ENCODE results near the gene COG1. TPM values are rescaled to one million over a fixed set of nuclear protein-coding genes. Genes with fewer than 3 reads are reported as not detected.

COG1 gene
- total RNA-seq, 4 donors from 2014 or later: 54.2 to 126 (median 69.1) TPM

DNA sequence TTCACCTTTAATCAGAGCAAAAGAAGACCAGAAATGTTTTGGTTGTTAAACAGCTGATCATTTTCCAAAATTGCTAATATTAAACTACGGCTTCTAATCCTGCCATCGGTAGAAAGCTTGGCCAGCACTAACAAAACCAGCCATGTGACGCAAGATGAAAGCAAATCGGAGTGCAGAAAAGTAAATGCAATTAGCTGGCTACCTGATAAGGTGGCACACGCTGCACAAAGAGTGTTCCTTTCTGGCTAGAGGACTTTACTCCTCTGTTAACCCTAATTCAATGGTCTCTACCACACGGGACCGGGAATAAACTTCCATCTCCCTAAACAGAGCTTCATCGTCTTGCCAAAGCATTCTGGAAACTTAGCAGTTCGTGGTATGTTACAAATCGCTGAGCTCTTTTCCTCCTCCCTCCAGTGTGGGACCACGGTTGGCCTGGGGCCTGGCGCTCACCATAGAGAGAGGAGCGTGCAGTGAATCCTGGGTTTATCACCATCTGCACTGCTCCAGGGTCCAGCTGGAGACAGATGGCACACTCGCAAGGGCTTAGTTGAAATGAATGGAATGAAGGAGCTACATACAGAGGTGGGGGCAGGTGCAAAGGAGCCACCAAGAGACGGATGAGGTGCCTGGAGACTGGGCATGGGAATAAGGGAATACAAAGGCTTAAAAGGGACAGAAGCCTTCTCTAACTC is 10.1 kb upstream of the COG1 start:
- Histone ChIP-seq H3K36me3 (no peaks in the 10 kb centered on the region), H3K27ac (peak overlapping the region in 1 of 4 donors; percentile 41), H3K4me1 (peaks cover 0 to 20% (median 8%) of the 10 kb centered on the region in 4 donors), H3K9me3 (no peaks in the 10 kb centered on the region), H3K27me3 (peaks cover 14% of the 10 kb centered on the region), H3K4me3 (no peak overlapping the region)
- WGBS, 2 donors (ENCODE audit: low coverage in 1 of 2): 38 to 67% methylated on average over 1 to 15 of the region's 15 CpGs
- no peak for DNase-seq
- TF ChIP-seq, protein P1, sequence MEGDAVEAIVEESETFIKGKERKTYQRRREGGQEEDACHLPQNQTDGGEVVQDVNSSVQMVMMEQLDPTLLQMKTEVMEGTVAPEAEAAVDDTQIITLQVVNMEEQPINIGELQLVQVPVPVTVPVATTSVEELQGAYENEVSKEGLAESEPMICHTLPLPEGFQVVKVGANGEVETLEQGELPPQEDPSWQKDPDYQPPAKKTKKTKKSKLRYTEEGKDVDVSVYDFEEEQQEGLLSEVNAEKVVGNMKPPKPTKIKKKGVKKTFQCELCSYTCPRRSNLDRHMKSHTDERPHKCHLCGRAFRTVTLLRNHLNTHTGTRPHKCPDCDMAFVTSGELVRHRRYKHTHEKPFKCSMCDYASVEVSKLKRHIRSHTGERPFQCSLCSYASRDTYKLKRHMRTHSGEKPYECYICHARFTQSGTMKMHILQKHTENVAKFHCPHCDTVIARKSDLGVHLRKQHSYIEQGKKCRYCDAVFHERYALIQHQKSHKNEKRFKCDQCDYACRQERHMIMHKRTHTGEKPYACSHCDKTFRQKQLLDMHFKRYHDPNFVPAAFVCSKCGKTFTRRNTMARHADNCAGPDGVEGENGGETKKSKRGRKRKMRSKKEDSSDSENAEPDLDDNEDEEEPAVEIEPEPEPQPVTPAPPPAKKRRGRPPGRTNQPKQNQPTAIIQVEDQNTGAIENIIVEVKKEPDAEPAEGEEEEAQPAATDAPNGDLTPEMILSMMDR (IDR thresholded peaks at IDR 0.05): no peak
- TF ChIP-seq EP300 (IDR thresholded peaks at IDR 0.05; ENCODE audit: low read depth) (no peak), POLR2AphosphoS5 (IDR thresholded peaks at IDR 0.05) (no peak), POLR2A (IDR thresholded peaks at IDR 0.05) (no peak)
- intact Hi-C loops (cut with DNase I; ENCODE audit: low total_unique reads): no loop called here
- in situ Hi-C loops (cut with MboI; ENCODE audit: low pct_ligation_motif_present in 1 of 4, low pct_unique_long_range_greater_than_20kb in 1 of 4, low sequenced_read_pairs in 3 of 4): loop anchor here in 3 of 4 donors (10.0 to 25.0 kb wide), 2 partner anchors 458 to 620 kb away; no protein-coding TSS in a partner anchor

DNA sequence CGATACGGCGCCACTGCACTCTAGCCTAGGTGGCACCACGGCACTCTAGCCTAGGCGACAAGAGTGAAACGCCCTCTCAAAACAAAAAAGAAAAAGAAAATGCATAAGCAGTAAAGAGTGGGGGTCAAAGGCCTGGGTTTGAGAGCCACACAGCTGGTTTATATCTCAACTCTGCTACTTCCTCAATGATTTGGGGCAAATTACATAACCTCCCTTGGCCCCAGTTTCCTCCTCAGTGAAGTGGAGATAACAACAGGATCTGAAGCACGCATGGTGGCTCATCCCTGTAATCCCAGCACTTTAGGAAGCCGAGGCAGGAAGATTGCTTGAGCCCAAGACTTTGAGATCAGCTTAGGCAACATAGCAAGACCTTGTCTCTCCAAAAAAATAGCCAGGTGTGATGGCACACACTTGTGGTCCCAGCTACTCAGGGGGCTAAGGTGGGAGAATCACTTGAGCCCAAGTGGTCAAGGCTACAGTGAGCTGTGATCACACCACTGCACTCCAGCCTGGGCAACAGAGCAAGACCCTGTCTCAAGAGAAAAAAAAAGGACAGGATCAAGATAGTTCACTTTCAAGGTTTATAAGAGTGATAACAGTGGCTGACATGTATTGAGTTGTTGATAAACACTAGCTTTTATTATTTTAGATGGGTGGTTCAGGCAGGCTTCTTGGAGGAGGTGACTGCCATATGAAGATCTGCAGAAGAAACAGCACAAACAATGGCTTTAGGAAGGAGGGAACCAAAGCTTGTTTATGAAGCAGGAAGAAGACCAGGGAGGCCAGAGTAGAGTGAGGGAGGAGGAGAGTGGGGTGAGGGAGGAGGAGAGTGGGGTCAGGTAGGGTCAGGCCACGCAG is 8.5 kb upstream of the COG1 start:
- Histone ChIP-seq H3K27ac (peak overlapping the region in 2 of 4 donors; percentile 16 to 33), H3K36me3 (no peaks in the 10 kb centered on the region), H3K27me3 (peaks cover 14% of the 10 kb centered on the region), H3K4me3 (no peak overlapping the region), H3K4me1 (peaks cover 0 to 23% (median 8%) of the 10 kb centered on the region in 4 donors), H3K9me3 (no peaks in the 10 kb centered on the region)
- intact Hi-C loops (cut with DNase I; ENCODE audit: low total_unique reads): no loop called here
- WGBS, 2 donors (ENCODE audit: low coverage in 1 of 2): 33 to 48% methylated on average over 6 to 9 of the region's 9 CpGs
- no peak for DNase-seq
- in situ Hi-C loops (cut with MboI; ENCODE audit: low pct_ligation_motif_present in 1 of 4, low pct_unique_long_range_greater_than_20kb in 1 of 4, low sequenced_read_pairs in 3 of 4): loop anchor here in 3 of 4 donors (10.0 to 25.0 kb wide), 2 partner anchors 460 to 622 kb away; no protein-coding TSS in a partner anchor
- TF ChIP-seq, protein P1 (IDR thresholded peaks at IDR 0.05): no peak
- TF ChIP-seq POLR2A (IDR thresholded peaks at IDR 0.05) (no peak), POLR2AphosphoS5 (IDR thresholded peaks at IDR 0.05) (no peak), EP300 (IDR thresholded peaks at IDR 0.05; ENCODE audit: low read depth) (no peak)

DNA sequence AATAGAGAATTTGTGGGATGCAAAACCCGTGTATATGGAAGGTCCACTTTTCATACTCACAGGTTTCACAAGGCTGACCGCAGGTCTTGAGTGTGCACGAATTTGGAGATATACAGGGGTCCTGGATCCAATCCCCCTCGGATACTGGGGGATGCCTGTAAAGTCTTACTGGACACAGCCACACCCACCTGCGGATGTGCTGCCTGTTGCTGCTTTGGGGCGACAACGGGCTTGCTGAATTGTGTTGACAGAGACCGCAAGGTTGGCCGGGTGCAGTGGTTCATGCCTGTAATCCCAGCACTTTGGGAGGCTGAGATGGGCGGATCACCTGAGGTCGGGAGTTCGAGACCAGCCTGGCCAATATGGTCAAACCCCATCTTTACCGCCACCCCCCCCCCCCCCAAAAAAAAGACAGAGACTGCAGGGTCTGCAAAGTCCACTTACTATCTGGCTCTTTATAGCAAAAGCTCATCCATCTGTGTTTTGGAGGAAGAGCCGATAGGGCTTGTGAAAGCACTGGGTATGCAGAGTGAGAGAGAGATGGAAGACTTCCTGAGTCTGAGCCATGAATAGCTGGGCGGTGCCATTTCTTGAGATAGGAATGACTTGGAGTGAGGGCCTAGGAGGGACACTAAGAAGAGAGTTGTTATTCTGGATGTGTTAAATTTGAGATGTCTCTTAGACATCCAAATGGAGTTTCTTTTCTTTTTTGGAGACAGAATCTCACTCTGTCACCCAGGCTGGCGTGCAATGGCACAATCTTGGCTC is 6.4 kb upstream of the COG1 start:
- Histone ChIP-seq H3K27ac (peak overlapping the region in 3 of 4 donors; percentile 8 to 38 (median 21)), H3K36me3 (no peaks in the 10 kb centered on the region), H3K9me3 (no peaks in the 10 kb centered on the region), H3K4me1 (peaks cover 0 to 27% (median 9%) of the 10 kb centered on the region in 4 donors), H3K4me3 (no peak overlapping the region), H3K27me3 (peaks cover 13% of the 10 kb centered on the region)
- TF ChIP-seq POLR2A (IDR thresholded peaks at IDR 0.05): no peak
- TF ChIP-seq EP300 (IDR thresholded peaks at IDR 0.05; ENCODE audit: low read depth): no peak
- TF ChIP-seq, protein P1 (IDR thresholded peaks at IDR 0.05): no peak
- TF ChIP-seq POLR2AphosphoS5 (IDR thresholded peaks at IDR 0.05): no peak
- intact Hi-C loops (cut with DNase I; ENCODE audit: low total_unique reads) (no loop called here), in situ Hi-C loops (cut with MboI; ENCODE audit: low pct_ligation_motif_present in 1 of 4, low pct_unique_long_range_greater_than_20kb in 1 of 4, low sequenced_read_pairs in 3 of 4) (loop anchor here in 3 of 4 donors (10.0 to 25.0 kb wide), 2 partner anchors 462 to 624 kb away; no protein-coding TSS in a partner anchor)
- DNase-seq: no peak
- WGBS, 2 donors (ENCODE audit: low coverage in 1 of 2): 73 to 82% methylated on average over 2 to 16 of the region's 16 CpGs

Data from transverse colon (tissue), 4 donors.